Mesodermal cell (in vitro differentiated cells): ENCODE results near the gene DENND2A.
"Not testable (repeated sequence)": the region's sequence is repeated elsewhere in the genome, so short reads cannot be mapped to it uniquely, and the experiment has no call there.

Source experiments
- H3K27ac ChIP-seq: 2 replicates; pipeline ENCODE4 v1.7.0; 2013; ENCODE audit warnings: mild to moderate bottlenecking, low read depth, low read length, moderate library complexity; ENCODE audit not compliant: severe bottlenecking
- H3K36me3 ChIP-seq: 2 replicates; pipeline ENCODE4 v1.7.1; 2013; ENCODE audit warnings: mild to moderate bottlenecking, low read length, moderate library complexity; ENCODE audit not compliant: control insufficient read depth, insufficient read depth
- H3K4me1 ChIP-seq: one replicate; pipeline ENCODE4 v1.7.1; 2013; ENCODE audit warnings: mild to moderate bottlenecking, low read length; ENCODE audit not compliant: insufficient read depth, control insufficient read depth, poor library complexity, severe bottlenecking
- H3K4me3 ChIP-seq: 2 replicates; pipeline ENCODE4 v1.7.0; 2013; ENCODE audit warnings: low read length, control low read depth, mild to moderate bottlenecking; ENCODE audit not compliant: insufficient read depth, poor library complexity, severe bottlenecking; ENCODE audit errors: extremely low read depth
- H3K9me3 ChIP-seq: 2 replicates; pipeline ENCODE4 v1.7.1; 2013; ENCODE audit warnings: mild to moderate bottlenecking, low read length, moderate library complexity; ENCODE audit not compliant: control insufficient read depth
- WGBS, 2 experiments: methylation state at CpG; one replicate each; pipeline ENCODE4 v1.1.5; 2013; ENCODE audit warnings: missing lambda C conversion rate in 2 of 2; ENCODE audit not compliant: insufficient coverage in 2 of 2; 5-methylcytosine and 5-hydroxymethylcytosine counted together

The DENND2A gene

GRCh38 chr7:140564643-140565042 is 76.0 kb downstream of the DENND2A start:
- WGBS, 2 experiments, result 86 to 100% methylated on average over 2 of the region's 4 CpGs
- Histone ChIP-seq H3K4me1 (peaks cover 8% of the 10 kb centered on the region), H3K27ac (no peak overlapping the region), H3K4me3 (no peak overlapping the region), H3K9me3 (no peaks in the 10 kb centered on the region), H3K36me3 (peaks cover 50% of the 10 kb centered on the region)

- Histone ChIP-seq H3K9me3 (no peaks in the 10 kb centered on the region), H3K27ac (no peak overlapping the region), H3K4me1 (peaks cover 8% of the 10 kb centered on the region), H3K4me3 (no peak overlapping the region), H3K36me3 (peaks cover 60% of the 10 kb centered on the region)
- WGBS, 2 experiments, result 57 to 65% methylated on average over 2 to 5 of the region's 5 CpGs
These were observed 77.6 kb downstream of the DENND2A start for GRCh38 chr7:140562926-140563481.

- Histone ChIP-seq H3K4me1 (no peaks in the 10 kb centered on the region), H3K4me3 (no peak overlapping the region), H3K36me3 (peaks cover 73% of the 10 kb centered on the region), H3K27ac (no peak overlapping the region), H3K9me3 (no peaks in the 10 kb centered on the region)
- WGBS, 2 experiments, result 91 to 93% methylated on average over 9 of the region's 9 CpGs
These were observed 81.2 kb downstream of the DENND2A start for GRCh38 chr7:140559410-140559809.

- H3K36me3 ChIP-seq, result peaks cover 62% of the 10 kb centered on the region
- H3K4me3 ChIP-seq, result no peak overlapping the region
- H3K9me3 ChIP-seq, result no peaks in the 10 kb centered on the region
- H3K4me1 ChIP-seq, result no peaks in the 10 kb centered on the region
- H3K27ac ChIP-seq, result no peak overlapping the region
- WGBS, 2 experiments, result 86 to 87% methylated on average over 9 to 10 of the region's 13 CpGs
These were observed 82.6 kb downstream of the DENND2A start for GRCh38 chr7:140557809-140558518.

- H3K9me3 ChIP-seq, result no peaks in the 10 kb centered on the region
- H3K27ac ChIP-seq, result no peak overlapping the region
- H3K36me3 ChIP-seq, result peaks cover 60% of the 10 kb centered on the region
- WGBS, 2 experiments, result 97 to 100% methylated on average over 3 to 4 of the region's 6 CpGs
- H3K4me3 ChIP-seq, result no peak overlapping the region
- H3K4me1 ChIP-seq, result peaks cover 3% of the 10 kb centered on the region
These were observed 83.5 kb downstream of the DENND2A start for GRCh38 chr7:140557069-140557468.

GRCh38 chr7:140553236-140553635 is 87.4 kb downstream of the DENND2A start:
- 87 to 95% methylated on average over 9 of the region's 10 CpGs for WGBS, 2 experiments
- H3K4me3 ChIP-seq, H3K27ac ChIP-seq, H3K4me1 ChIP-seq, H3K9me3 ChIP-seq: not testable (repeated sequence)
- peaks cover 28% of the 10 kb centered on the region for H3K36me3 ChIP-seq

GRCh38 chr7:140552240-140552679 is 88.4 kb downstream of the DENND2A start:
- peaks cover 22% of the 10 kb centered on the region for H3K36me3 ChIP-seq
- no peaks in the 10 kb centered on the region for H3K9me3 ChIP-seq
- WGBS, 2 experiments, result 92 to 100% methylated on average over 3 of the region's 4 CpGs
- peak overlapping the region; percentile 69 for H3K27ac ChIP-seq
- H3K4me3 ChIP-seq, result no peak overlapping the region
- H3K4me1 ChIP-seq, result peaks cover 8% of the 10 kb centered on the region

GRCh38 chr7:140551355-140552239 is 89.0 kb downstream of the DENND2A start:
- H3K4me3 ChIP-seq, result no peak overlapping the region
- no peaks in the 10 kb centered on the region for H3K9me3 ChIP-seq
- peaks cover 21% of the 10 kb centered on the region for H3K36me3 ChIP-seq
- 93 to 98% methylated on average over 9 to 10 of the region's 10 CpGs for WGBS, 2 experiments
- peaks cover 8% of the 10 kb centered on the region for H3K4me1 ChIP-seq
- peak overlapping the region; percentile 69 for H3K27ac ChIP-seq

- WGBS, 2 experiments, result 100% methylated on average over 1 of the region's 1 CpG
- H3K4me1 ChIP-seq, result peaks cover 16% of the 10 kb centered on the region
- no peak overlapping the region for H3K27ac ChIP-seq
- H3K4me3 ChIP-seq, result no peak overlapping the region
- H3K36me3 ChIP-seq, result peaks cover 37% of the 10 kb centered on the region
- H3K9me3 ChIP-seq, result no peaks in the 10 kb centered on the region
These were observed 93.7 kb downstream of the DENND2A start for GRCh38 chr7:140546947-140547346.

- Histone ChIP-seq H3K36me3 (peaks cover 46% of the 10 kb centered on the region), H3K27ac (no peak overlapping the region), H3K9me3 (no peaks in the 10 kb centered on the region), H3K4me3 (no peak overlapping the region), H3K4me1 (peaks cover 27% of the 10 kb centered on the region)
- WGBS, 2 experiments, result 95 to 96% methylated on average over 15 to 16 of the region's 16 CpGs
These were observed 96.2 kb downstream of the DENND2A start for GRCh38 chr7:140544388-140544826.
